NCI-H128 (cell line): ENCODE data around the gene ADAM17.
"Not testable (repeated sequence)": the region's sequence is repeated elsewhere in the genome, so short reads cannot be mapped to it uniquely, and the experiment has no call there.

Experiments
- DNase-seq: peaks from one replicate; lab custom pipeline; 2025; ENCODE audit not compliant: unreplicated experiment; lab: John Stamatoyannopoulos, UW

ADAM17 gene

GRCh38 chr2:9527995-9528787 is 27.4 kb downstream of the ADAM17 start:
- no peak for DNase-seq

- DNase-seq: no peak
Observed at GRCh38 chr2:9525266-9525665, 30.4 kb downstream of the ADAM17 start.

- DNase-seq: no peak
Observed at GRCh38 chr2:9524291-9524690, 31.3 kb downstream of the ADAM17 start.

GRCh38 chr2:9519250-9519649 is 36.4 kb downstream of the ADAM17 start:
- DNase-seq: no peak

- no peak for DNase-seq
Observed at GRCh38 chr2:9518780-9519179, 36.9 kb downstream of the ADAM17 start.

GRCh38 chr2:9518163-9518562 is 37.5 kb downstream of the ADAM17 start:
- no peak for DNase-seq

GRCh38 chr2:9517118-9517782 is 38.4 kb downstream of the ADAM17 start:
- DNase-seq: no peak

GRCh38 chr2:9513946-9514345 is 41.7 kb downstream of the ADAM17 start:
- DNase-seq: not testable (repeated sequence)

- DNase-seq: no peak
Observed at GRCh38 chr2:9508931-9509330, 46.7 kb downstream of the ADAM17 start.

- DNase-seq: no peak
Observed at GRCh38 chr2:9498210-9498609, 57.4 kb downstream of the ADAM17 start.

GRCh38 chr2:9497017-9497416 is 58.6 kb downstream of the ADAM17 start:
- no peak for DNase-seq

- no peak for DNase-seq
Observed at GRCh38 chr2:9494081-9494480, 61.5 kb downstream of the ADAM17 start.

- no peak for DNase-seq
Observed at GRCh38 chr2:9493478-9493877, 62.2 kb downstream of the ADAM17 start.

GRCh38 chr2:9492927-9493326 is 62.7 kb downstream of the ADAM17 start:
- DNase-seq: no peak

GRCh38 chr2:9490789-9491188 is 64.8 kb downstream of the ADAM17 start:
- DNase-seq: no peak

GRCh38 chr2:9488583-9489547 is 66.8 kb downstream of the ADAM17 start:
- no peak for DNase-seq

- DNase-seq: no peak
Observed at GRCh38 chr2:9484533-9484932, 71.1 kb downstream of the ADAM17 start.

- no peak for DNase-seq
Observed at GRCh38 chr2:9483107-9483506, 72.5 kb downstream of the ADAM17 start.

- no peak for DNase-seq
Observed at GRCh38 chr2:9480157-9480556, 75.5 kb downstream of the ADAM17 start.

- DNase-seq: no peak
Observed at GRCh38 chr2:9478526-9478925, 77.1 kb downstream of the ADAM17 start.

GRCh38 chr2:9477914-9478313 is 77.7 kb downstream of the ADAM17 start:
- no peak for DNase-seq
